ENCODE data around the gene TSPAN9.

The TSPAN9 gene

GRCh38 chr12:3216726-3217682 is 139.8 kb downstream of the TSPAN9 start:
- H3K27ac ChIP-seq, result peak overlapping the region; percentile 100
- TF ChIP-seq CTCF (conservative IDR thresholded peaks at IDR 0.05), result no peak

- no peak for TF ChIP-seq CTCF (conservative IDR thresholded peaks at IDR 0.05)
- peak overlapping the region; percentile 100; the same call in 1 of the 2 replicates for H3K27ac ChIP-seq
These were observed 140.5 kb downstream of the TSPAN9 start for GRCh38 chr12:3217683-3218079.

GRCh38 chr12:3218228-3219171 is 141.3 kb downstream of the TSPAN9 start:
- no peak for TF ChIP-seq CTCF (conservative IDR thresholded peaks at IDR 0.05)
- peak overlapping the region; percentile 100 for H3K27ac ChIP-seq

GRCh38 chr12:3219233-3219632 is 142.1 kb downstream of the TSPAN9 start:
- no peak for TF ChIP-seq CTCF (conservative IDR thresholded peaks at IDR 0.05)
- H3K27ac ChIP-seq, result peak overlapping the region; percentile 100

- no peak for TF ChIP-seq CTCF (conservative IDR thresholded peaks at IDR 0.05)
- no peak overlapping the region; the same call in 1 of the 2 replicates for H3K27ac ChIP-seq
These were observed 143.5 kb downstream of the TSPAN9 start for GRCh38 chr12:3220382-3221321.

GRCh38 chr12:3222306-3222705 is 145.1 kb downstream of the TSPAN9 start:
- no peak overlapping the region for H3K27ac ChIP-seq

More at GRCh38 chr12:3222306-3222705, 145.1 kb downstream of the TSPAN9 start:
- no peak for TF ChIP-seq CTCF (conservative IDR thresholded peaks at IDR 0.05)
